ENCODE data around the gene OBP2A.
A peak's percentile ranks its signal among the peaks of the same experiment; 100 is the strongest.
"Not testable (repeated sequence)": the region's sequence is repeated elsewhere in the genome, so short reads cannot be mapped to it uniquely, and the experiment has no call there.

The OBP2A gene

GRCh38 chr9:135528842-135529435 lies 17.0 kb upstream of the OBP2A start:
- not testable (repeated sequence) for DNase-seq

DNA sequence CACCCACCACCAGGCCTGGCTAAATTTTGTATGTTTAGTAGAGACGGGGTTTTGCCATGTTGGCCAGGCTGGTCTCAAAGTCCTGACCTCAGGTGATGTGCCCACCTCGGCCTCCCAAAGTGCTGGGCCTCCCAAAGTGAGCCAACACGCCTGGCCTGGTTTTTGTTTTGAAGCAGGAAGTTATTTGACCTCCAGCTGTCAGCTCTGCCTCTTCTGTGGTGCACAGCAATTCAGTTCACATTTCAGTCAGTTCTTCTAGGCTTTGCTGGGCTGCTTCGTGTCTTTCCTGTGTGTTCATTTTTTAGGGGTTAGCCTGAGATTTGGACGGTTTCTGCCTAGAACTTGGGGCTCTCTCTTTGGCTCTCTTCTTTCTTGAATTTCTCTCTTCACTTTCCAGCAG lies 15.8 kb upstream of the OBP2A start:
- no peak for DNase-seq

GRCh38 chr9:135531096-135531495 lies 14.8 kb upstream of the OBP2A start:
- DNase-seq, result peak; percentile 30

DNA sequence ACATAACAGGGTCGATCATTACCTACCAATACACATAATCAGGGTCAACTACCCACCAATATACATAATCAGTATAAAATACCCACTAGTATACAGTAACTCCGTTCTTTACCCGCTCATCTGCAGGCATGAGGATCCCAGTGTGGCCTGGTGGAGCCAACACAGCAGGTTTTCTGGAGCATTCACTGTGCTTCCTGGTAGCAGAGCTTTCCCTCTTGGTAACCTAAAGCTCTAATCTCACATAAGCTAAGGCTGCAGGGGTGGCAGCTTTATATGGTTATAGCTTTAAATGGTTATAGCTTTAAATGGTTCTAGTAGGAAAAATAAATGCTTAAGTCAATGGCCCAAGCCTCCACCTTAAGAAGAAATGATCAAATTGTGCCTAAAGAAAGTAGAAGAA lies 12.8 kb upstream of the OBP2A start:
- DNase-seq, result no peak

DNA sequence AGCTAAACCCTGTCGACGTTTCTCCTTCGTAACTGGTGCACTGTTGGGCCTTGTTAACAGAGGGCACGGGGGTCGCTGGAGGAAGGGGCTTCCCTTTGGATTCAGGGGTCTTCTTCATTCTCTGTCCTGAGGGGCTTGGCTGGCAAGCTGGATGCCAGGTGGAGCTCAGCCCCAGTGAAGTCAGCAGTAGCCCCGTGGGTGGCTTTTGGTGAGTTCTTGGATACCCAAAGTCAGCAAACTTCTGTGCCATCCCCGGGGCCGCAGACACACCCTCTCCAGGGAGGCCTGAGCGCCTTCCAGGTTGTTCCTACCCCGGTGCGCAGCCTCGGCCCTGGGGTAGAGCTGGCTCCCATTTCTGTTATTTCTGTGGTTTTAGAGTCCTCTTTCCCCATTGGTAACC lies 12.3 kb upstream of the OBP2A start:
- DNase-seq, result no peak

DNA sequence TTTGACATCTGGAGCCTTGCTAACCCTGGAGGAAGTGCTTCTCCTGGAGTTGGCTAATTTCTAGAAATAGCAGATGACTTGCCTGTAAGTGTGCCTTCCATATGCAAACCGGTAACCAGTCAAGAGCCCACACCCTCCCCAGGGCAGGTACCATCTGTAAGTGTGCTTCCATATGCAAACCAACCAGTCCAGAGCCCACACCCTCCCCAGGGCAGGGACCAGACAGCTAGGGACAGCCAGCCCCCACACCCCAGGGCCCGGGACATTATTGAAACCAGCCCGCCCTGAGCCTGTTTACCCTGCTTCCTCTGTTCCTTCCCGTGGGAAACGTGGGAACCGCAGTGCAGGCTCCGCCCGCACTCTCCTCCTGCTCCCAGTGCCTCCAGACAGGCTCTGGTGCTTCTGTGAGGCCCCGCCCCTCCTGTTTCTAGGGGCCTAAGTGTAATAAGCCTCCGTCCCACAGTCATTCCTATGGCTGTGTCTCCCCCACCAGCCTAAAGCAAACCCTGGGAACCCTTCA lies 11.7 kb upstream of the OBP2A start:
- DNase-seq, result peak; percentile 91

GRCh38 chr9:135534826-135535225 lies 11.1 kb upstream of the OBP2A start:
- not testable (repeated sequence) for DNase-seq

DNA sequence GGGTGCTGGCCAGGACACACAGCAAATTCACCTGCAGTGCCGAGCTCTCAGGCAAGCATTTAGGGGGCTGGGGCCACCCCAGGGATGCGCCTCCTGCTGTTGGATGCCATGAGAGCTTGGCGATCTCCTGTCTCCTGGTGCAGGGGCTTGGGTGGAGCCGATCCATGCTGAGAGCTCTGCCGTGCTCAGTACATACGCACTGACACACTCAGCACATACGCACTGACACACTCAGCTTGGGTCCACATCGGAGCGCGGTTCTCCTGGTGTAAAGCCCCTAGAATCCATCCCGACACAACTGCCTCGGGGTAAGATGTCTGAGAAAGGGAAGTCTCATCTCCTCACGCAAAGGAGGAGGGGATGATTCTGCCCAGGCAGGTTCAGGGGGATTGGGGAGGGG lies 10.3 kb upstream of the OBP2A start:
- peak; percentile 15 for DNase-seq

- peak; percentile 45 for DNase-seq
Measured at GRCh38 chr9:135536216-135536615, 9.7 kb upstream of the OBP2A start.

DNA sequence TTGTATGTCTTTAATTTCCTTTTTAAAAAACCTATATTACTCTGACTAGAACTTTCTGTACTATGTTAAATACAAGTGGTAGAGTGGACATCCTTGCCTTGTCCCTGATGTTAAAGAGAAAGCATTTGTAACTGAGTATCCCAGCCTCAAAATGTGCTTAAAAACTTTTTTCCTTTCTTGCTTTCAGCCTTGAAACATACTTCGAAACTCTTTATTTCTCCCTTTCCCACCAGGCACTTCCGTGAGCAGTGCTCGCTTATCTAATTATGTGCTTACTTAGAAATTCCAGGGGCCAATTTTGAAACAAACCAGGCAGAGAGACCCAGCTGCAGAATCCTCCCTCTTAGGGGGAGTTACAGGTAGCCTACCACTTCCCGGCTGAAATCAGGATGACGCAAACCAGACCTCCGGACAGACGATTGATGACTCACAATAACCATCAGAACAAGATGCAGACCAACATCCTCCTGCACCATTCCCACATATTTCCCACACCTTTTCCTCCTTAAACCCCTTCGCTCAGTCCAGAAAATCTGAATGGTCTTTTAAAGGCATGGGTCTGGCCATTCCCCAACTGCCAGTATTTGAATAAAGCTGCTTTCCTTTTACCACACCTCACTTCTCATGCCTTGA lies 2.5 kb upstream of the OBP2A start:
- DNase-seq, result peak; percentile 94

DNA sequence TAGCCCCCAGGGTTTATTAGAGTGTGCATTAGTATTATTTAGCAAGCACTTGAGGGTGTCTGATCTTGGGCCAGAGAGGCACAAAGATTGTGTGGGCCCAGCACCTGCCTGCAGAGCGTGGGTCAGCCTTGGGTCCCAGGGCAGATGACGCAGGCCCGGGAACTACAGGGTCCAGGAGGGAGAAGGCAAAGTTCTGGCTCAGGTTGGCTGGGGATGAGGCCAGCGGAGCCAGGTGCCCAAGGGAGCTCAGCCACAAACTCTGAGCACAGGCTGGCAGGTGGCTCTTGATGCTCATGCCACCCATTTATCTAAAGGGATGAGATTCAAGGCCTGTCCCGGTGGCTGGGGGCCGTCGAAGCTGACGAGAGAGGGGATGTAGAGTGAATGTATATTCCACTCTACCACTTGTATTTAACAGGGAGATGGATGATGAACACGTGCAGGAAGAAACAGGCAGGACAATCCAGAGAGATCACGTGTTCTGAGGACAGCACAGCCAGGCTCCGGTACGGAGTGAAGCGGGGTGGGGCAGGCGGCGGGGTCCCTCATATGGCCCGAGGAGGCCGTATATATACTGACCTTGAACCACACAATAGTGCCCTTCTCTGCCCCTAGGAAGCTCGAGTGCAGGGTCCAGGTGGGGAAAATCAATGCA lies 818 bp upstream of the OBP2A start:
- peak; percentile 32 for DNase-seq

GRCh38 chr9:135546792-135547617 lies 1.1 kb downstream of the OBP2A start:
- DNase-seq, result peak; percentile 42

DNA sequence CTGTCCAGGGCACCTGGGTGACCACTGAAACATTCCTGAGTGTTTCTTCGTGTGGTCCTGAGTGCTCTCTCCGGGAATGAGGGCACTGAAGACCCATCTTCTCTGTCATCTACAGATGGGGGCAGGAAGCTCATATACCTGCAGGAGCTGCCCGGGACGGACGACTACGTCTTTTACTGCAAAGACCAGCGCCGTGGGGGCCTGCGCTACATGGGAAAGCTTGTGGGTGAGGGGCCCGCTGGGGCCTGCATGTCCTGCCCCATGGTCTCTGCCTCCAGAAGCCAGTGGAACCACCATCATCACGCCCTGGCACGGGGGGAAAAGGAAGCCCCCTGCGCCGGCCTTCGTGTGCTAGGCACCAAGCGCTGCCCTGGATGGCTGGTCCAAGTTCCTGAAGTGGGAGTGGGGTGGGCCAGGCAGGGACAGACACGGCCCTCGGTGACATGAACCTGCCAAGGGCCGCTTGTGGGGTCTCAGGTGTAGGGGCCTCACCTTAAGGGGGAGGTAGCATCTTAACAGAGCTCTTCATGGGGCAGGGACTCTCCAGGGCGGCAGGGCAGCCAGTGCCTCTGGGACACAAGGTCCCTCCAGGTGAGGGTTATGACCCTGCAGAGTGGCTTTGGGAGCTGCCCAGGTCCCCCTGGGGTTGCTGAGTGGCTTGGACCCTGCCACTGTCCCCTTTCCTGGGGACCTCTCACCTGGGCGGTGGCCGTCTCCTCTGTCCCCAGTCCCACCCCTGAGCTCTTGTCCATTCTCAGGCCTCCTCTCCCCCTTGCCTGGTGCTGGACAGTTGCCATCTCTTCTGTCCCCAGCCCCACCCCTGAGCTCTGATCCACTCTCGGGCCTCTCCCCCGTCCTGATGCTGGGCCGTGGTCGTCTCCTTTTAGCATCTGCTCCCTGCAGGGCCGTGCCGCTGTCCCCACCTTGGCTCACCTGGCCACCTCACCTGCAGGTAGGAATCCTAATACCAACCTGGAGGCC lies 2.1 kb downstream of the OBP2A start:
- DNase-seq, result peak; percentile 41

DNA sequence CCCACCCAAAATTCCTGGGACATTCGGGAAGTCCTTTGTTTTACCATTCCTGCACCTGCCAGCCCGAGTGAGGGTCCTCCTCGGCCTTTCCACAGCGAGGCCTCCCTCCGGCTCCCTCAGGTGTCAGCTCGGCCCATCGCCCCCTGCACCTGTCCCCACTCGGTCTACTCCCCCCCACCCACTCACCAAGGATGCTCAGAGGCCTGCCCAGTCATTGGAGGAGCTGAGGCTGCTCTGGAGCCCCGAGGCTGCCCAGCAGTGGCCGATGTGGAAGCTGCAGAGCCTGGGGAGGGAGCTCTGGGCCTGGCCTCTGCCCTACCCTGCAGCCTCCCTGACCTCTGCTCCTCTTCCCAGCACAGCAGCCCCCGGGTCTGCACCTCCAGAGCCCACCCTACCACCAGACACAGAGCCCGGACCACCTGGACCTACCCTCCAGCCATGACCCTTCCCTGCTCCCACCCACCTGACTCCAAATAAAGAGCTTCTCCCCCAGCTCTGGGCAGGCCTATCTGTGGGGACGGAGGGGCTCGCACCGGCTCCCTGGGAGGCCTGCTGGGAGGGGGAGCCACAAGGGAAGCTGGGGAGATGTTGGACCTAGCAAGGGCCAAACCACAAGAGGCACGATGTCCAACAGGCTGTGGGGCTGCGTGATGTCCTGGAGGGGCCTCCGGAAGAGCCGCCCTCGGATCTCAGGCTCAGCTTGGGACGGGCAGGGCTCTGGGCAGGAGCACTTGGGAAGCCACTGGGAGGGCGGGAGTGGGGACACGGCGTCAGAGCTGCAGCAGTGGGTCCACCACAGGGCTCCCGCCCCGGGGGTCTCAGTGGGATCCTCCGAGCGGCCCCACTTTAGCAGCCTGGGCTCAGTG lies 3.8 kb downstream of the OBP2A start:
- peak; percentile 50 for DNase-seq

- DNase-seq, result no peak
Measured at GRCh38 chr9:135550344-135550918, 4.5 kb downstream of the OBP2A start.

- peak; percentile 49 for DNase-seq
Measured at GRCh38 chr9:135551031-135551430, 5.1 kb downstream of the OBP2A start.

DNA sequence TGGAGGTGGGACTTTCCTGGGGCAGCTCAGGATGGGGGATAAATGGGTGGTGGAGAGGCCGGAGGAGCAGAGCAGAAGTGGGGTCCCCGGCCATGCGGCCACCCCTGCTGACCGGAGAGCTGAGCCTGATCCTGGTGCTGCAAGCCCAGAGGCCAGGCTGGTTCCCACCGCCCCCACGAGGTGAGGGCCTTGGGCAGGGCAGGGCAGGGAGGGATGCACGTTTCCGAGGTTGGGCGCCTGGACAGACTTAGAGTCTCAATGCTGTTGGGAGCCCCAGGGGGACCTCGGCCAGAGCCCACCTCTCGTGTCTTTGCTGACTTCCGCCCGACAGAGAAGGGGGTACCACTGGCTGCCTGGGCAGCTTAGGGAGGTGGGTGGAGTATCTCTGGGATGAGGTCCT lies 5.5 kb downstream of the OBP2A start:
- no peak for DNase-seq

DNA sequence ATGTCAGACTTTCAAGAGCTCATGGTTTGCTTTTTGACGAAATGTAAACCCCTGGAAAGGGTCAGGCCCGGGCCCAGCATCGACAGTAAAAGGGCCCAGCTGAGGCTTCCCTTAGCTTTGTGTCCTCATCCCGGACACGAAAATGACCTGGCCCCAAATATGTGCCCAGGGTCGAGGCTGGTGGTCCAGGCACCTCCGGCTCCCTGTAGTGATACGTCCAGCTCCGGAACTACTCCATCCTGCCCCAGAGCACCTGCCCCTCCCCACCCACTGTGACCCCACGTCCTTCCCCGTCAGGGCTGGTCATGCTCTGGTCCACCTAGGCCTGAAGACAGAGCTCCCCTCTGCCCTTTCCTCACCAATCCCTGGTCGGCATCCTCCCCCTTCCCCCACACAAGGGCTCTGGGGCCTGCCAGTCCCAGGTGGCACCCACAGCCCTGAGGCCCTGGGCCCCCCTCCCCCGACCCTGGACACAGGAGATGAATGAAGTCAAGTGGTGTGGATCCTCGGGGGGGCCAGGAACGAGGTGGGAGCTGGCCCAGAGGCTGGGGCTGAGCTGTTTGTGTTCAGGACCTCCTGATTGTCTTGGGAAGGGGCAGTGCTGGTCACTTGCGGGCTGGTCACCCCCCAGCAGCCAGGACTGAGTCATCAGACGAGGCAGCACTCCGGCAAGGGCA lies 6.2 kb downstream of the OBP2A start:
- DNase-seq, result peak; percentile 38

DNA sequence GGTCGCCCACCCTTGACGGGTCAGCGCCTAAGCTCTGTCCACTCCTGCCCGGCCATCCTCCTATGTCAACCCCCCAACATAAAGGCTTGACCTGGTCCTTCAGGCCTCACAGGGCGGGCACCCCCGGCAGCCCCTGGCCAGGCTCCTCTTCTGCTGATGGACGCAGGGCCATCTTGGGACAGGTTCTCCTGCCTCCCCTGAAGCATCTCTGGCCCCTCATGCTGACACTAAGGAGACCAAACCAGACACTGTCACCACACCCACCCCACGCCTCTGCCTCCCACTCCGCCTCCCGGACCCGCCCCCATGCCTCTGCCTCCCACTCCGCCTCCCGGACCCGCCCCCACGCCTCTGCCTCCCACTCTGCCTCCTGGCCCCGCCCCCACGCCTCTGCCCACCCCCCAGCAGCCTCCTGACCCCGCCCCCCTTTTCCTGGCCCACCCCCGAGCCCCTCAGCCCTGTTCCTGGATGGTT lies 6.8 kb downstream of the OBP2A start:
- DNase-seq, result peak; percentile 50

DNA sequence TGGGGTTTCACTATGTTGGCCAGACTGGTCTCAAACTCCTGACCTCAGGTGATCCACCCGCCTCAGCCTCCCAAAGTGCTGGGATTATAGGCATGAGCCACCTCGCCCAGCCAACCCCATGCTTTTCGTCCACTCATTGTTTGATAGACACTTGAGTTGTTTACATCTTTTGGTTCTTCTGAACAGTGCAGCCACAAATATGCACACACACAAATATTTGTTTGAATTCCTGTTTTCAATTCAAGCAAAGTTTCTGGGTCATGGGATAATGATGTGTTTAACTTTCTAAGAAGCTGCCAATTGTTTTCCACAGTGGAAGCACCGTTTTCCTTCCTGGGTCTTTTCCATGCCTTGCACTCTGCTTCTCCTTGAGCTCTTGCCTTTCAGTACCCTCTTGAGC lies 8.8 kb downstream of the OBP2A start:
- no peak for DNase-seq
